ENCODE results near the gene NLE1. TPM values are rescaled to one million over a fixed set of nuclear protein-coding genes. Genes with fewer than 3 reads are reported as not detected.

The NLE1 gene
- total RNA-seq, 2 donors from 2014 or later, result 12.5 to 17.7 TPM

GRCh38 chr17:35130392-35130791 is 11.7 kb downstream of the NLE1 start:
- no peaks in the 10 kb centered on the region for H3K9me3 ChIP-seq
- WGBS, result 94% methylated on average over 3 of the region's 3 CpGs

GRCh38 chr17:35129973-35130351 is 12.1 kb downstream of the NLE1 start:
- WGBS, result 94% methylated on average over 5 of the region's 5 CpGs
- intact Hi-C loops (cut with DNase I), result no loop called here
- DNase-seq (ENCODE audit: low spot score), result no peak
- H3K9me3 ChIP-seq, result no peaks in the 10 kb centered on the region
- peaks cover 0 to 20% of the 10 kb centered on the region in 2 donors for H3K36me3 ChIP-seq
- H3K27ac ChIP-seq, result no peak overlapping the region
- H3K4me1 ChIP-seq (replicated peaks), result no peaks in the 10 kb centered on the region
- TF ChIP-seq POLR2AphosphoS5 (IDR thresholded peaks at IDR 0.05), result no peak
- no peak for TF ChIP-seq POLR2A (IDR thresholded peaks at IDR 0.05)
- TF ChIP-seq, protein P1, sequence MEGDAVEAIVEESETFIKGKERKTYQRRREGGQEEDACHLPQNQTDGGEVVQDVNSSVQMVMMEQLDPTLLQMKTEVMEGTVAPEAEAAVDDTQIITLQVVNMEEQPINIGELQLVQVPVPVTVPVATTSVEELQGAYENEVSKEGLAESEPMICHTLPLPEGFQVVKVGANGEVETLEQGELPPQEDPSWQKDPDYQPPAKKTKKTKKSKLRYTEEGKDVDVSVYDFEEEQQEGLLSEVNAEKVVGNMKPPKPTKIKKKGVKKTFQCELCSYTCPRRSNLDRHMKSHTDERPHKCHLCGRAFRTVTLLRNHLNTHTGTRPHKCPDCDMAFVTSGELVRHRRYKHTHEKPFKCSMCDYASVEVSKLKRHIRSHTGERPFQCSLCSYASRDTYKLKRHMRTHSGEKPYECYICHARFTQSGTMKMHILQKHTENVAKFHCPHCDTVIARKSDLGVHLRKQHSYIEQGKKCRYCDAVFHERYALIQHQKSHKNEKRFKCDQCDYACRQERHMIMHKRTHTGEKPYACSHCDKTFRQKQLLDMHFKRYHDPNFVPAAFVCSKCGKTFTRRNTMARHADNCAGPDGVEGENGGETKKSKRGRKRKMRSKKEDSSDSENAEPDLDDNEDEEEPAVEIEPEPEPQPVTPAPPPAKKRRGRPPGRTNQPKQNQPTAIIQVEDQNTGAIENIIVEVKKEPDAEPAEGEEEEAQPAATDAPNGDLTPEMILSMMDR (IDR thresholded peaks at IDR 0.05), result no peak
- H3K27me3 ChIP-seq (replicated peaks; ENCODE audit: insufficient read depth), result no peaks in the 10 kb centered on the region
- no peak overlapping the region for H3K4me3 ChIP-seq

More at GRCh38 chr17:35130392-35130791, 11.7 kb downstream of the NLE1 start:
- Histone ChIP-seq H3K4me1 (replicated peaks) (no peaks in the 10 kb centered on the region), H3K4me3 (no peak overlapping the region), H3K27ac (no peak overlapping the region), H3K36me3 (peaks cover 0 to 20% of the 10 kb centered on the region in 2 donors), H3K27me3 (replicated peaks; ENCODE audit: insufficient read depth) (no peaks in the 10 kb centered on the region)
- no peak for DNase-seq (ENCODE audit: low spot score)
- no peak for TF ChIP-seq POLR2A (IDR thresholded peaks at IDR 0.05)
- no peak for TF ChIP-seq POLR2AphosphoS5 (IDR thresholded peaks at IDR 0.05)
- TF ChIP-seq, protein P1 (IDR thresholded peaks at IDR 0.05), result no peak
- intact Hi-C loops (cut with DNase I), result no loop called here

- Histone ChIP-seq H3K27ac (no peak overlapping the region), H3K27me3 (replicated peaks; ENCODE audit: insufficient read depth) (no peaks in the 10 kb centered on the region), H3K4me3 (no peak overlapping the region), H3K9me3 (no peaks in the 10 kb centered on the region), H3K4me1 (replicated peaks) (no peaks in the 10 kb centered on the region), H3K36me3 (peaks cover 0 to 20% of the 10 kb centered on the region in 2 donors)
- DNase-seq (ENCODE audit: low spot score), result no peak
- TF ChIP-seq POLR2A (IDR thresholded peaks at IDR 0.05) (no peak), POLR2AphosphoS5 (IDR thresholded peaks at IDR 0.05) (no peak)
- TF ChIP-seq, protein P1 (IDR thresholded peaks at IDR 0.05), result no peak
- 79% methylated on average over 11 of the region's 11 CpGs for WGBS
- intact Hi-C loops (cut with DNase I), result no loop called here
Observed at GRCh38 chr17:35129154-35129972, 12.7 kb downstream of the NLE1 start.

GRCh38 chr17:35127751-35128514 is 14.2 kb downstream of the NLE1 start:
- Histone ChIP-seq H3K9me3 (no peaks in the 10 kb centered on the region), H3K27me3 (replicated peaks; ENCODE audit: insufficient read depth) (no peaks in the 10 kb centered on the region), H3K4me1 (replicated peaks) (no peaks in the 10 kb centered on the region), H3K36me3 (peaks cover 0 to 8% of the 10 kb centered on the region in 2 donors), H3K4me3 (no peak overlapping the region), H3K27ac (no peak overlapping the region)
- DNase-seq (ENCODE audit: low spot score), result no peak
- intact Hi-C loops (cut with DNase I), result no loop called here
- no peak for TF ChIP-seq POLR2A (IDR thresholded peaks at IDR 0.05)
- TF ChIP-seq POLR2AphosphoS5 (IDR thresholded peaks at IDR 0.05), result no peak
- TF ChIP-seq, protein P1 (IDR thresholded peaks at IDR 0.05), result no peak
- 52% methylated on average over 11 of the region's 11 CpGs for WGBS
